Sciatic nerve (tissue), 1 donor: ENCODE results near the gene TM2D1. TPM values are rescaled to one million over a fixed set of nuclear protein-coding genes. Genes with fewer than 3 reads are reported as not detected.

Experiments
- total RNA-seq: library from RNA; stranded (reverse); fragmentation: NEBNext Ultra II Directional; extraction: Animal tissue kit (Norgen Biotek cat#: 25700); gene quantifications from one replicate; pipeline ENCODE4 v1.2.1, GENCODE V29; 2021
- donor health status: DM: no; HTN: no; CAD: no.

Gene TM2D1
- total RNA-seq, 1 donor from 2014 or later, result 53.9 TPM

Other genes with a start within 250 kb of the TM2D1 start
- 30.0 TPM for gene PATJ, start 17.3 kb upstream of the TM2D1 start, total RNA-seq